GM12878 (cell line): ENCODE results near the gene RACK1. TPM values are rescaled to one million over a fixed set of nuclear protein-coding genes. Genes with fewer than 3 reads are reported as not detected.

Experiments used
- ATAC-seq: fragments of 200-7000 bp; cut with Tn5 transposase; 3 replicates; pipeline ENCODE4 v1.9.1; 2020; ENCODE audit warnings: mild to moderate bottlenecking, moderate library complexity
- BruUV-seq: library from RNA; stranded (reverse); fragments of 400-500 nt; replicated peaks from 2 replicates; lab custom pipeline; 2021; lab: Mats Ljungman, UMichigan
- CTCF ChIA-PET: fragments of 300-600 bp; sonication (Branson Sonifier 250); formaldehyde crosslinking; extraction: SDS; loops from one replicate; lab custom pipeline; 2021; ENCODE audit warnings: inconsistent platforms; lab: Yijun Ruan, JAX
- POLR2A ChIA-PET: fragments of 350-600 bp; formaldehyde crosslinking; extraction: SDS; loops from one replicate; lab custom pipeline; 2021; ENCODE audit warnings: inconsistent platforms; lab: Charles Lee
- RAD21 ChIA-PET: fragments of 300-600 bp; sonication (Branson Sonifier 250); formaldehyde crosslinking; loops from one replicate; lab custom pipeline; 2023; ENCODE audit warnings: antibody characterized with exemption; ENCODE audit not compliant: unreplicated experiment; lab: Charles Lee
- SMC1A ChIA-PET: fragments of 300-600 bp; sonication (Branson Sonifier 250); formaldehyde crosslinking; loops from one replicate; lab custom pipeline; 2023; ENCODE audit not compliant: unreplicated experiment, uncharacterized antibody; lab: Charles Lee
- DNase-seq: peaks from one replicate; pipeline ENCODE4 v3.0.0-alpha.2; 2011; ENCODE audit warnings: low read depth, low spot score
- FAIRE-seq: peaks from 3 replicates; lab custom pipeline; 2011; peaks lifted over from hg19 to GRCh38; lab: Jason Lieb, UNC
- H2AFZ ChIP-seq: 2 replicates; pipeline ENCODE4 v1.6.0; 2011; ENCODE audit warnings: low read depth, low read length, control low read depth; ENCODE audit not compliant: control insufficient read depth
- H3K27ac ChIP-seq: 2 replicates; pipeline ENCODE4 v1.5.1; 2011; ENCODE audit warnings: control low read depth; ENCODE audit not compliant: control insufficient read depth, insufficient read depth
- H3K27me3 ChIP-seq, 2 experiments: replicated peaks in 1 of 2; 2 replicates each; pipeline versions ENCODE4 v1.6.0 to v1.6.1; 2011; ENCODE audit warnings: low read length in 1 of 2; ENCODE audit not compliant: control insufficient read depth in 2 of 2, insufficient read depth in 2 of 2
- H3K36me3 ChIP-seq, 2 experiments: 2 replicates each; pipeline ENCODE4 v1.5.1; 2011; ENCODE audit warnings: low read length in 1 of 2; ENCODE audit not compliant: control insufficient read depth in 2 of 2, insufficient read depth in 2 of 2
- H3K4me1 ChIP-seq: 2 replicates; pipeline ENCODE4 v1.6.1; 2011; ENCODE audit warnings: mild to moderate bottlenecking, low read length, moderate library complexity, mixed read lengths; ENCODE audit not compliant: control insufficient read depth, insufficient read depth
- H3K4me2 ChIP-seq: 2 replicates; pipeline ENCODE4 v1.6.0; 2011; ENCODE audit warnings: control low read depth; ENCODE audit not compliant: control insufficient read depth, insufficient read depth
- H3K4me3 ChIP-seq: fragments of 200-600 bp; sonication (generic); 2 replicates; pipeline ENCODE4 v1.5.1; 2016
- H3K79me2 ChIP-seq: 2 replicates; pipeline ENCODE4 v1.6.0; 2011; ENCODE audit warnings: low read length; ENCODE audit not compliant: control insufficient read depth, insufficient read depth
- H3K9ac ChIP-seq: 2 replicates; pipeline ENCODE4 v1.8.0; 2011; ENCODE audit warnings: low read length, control low read depth, mixed read lengths; ENCODE audit not compliant: control insufficient read depth, insufficient read depth
- H3K9me3 ChIP-seq: replicated peaks from 3 replicates; pipeline ENCODE4 v1.5.1; 2011; ENCODE audit warnings: mild to moderate bottlenecking, low read length; ENCODE audit not compliant: control insufficient read depth, insufficient read depth
- H4K20me1 ChIP-seq: 2 replicates; pipeline ENCODE4 v1.6.0; 2011; ENCODE audit not compliant: control insufficient read depth, insufficient read depth
- CEBPB ChIP-seq, 2 experiments: fragments of 150-350 bp in 1 of 2; IDR thresholded peaks; 2 replicates each; pipeline ENCODE4 v1.6.1; 2012 to 2014; ENCODE audit warnings: low read depth in 2 of 2, low read length in 2 of 2, borderline replicate concordance in 1 of 2, inconsistent platforms in 1 of 2
- HDGF ChIP-seq: fragments of 450-650 bp; IDR thresholded peaks from 2 replicates; pipeline ENCODE4 v1.6.1; 2016; ENCODE audit warnings: antibody characterized with exemption
- JUND ChIP-seq: IDR thresholded peaks from 2 replicates; pipeline ENCODE4 v1.6.1; 2012; ENCODE audit warnings: low read depth, mild to moderate bottlenecking, low read length, improper control_type of control experiment, moderate library complexity
- RCOR1 ChIP-seq: conservative IDR thresholded peaks from 2 replicates; pipeline ENCODE4 v1.6.1; 2012; ENCODE audit warnings: low read depth, low read length, improper control_type of control experiment
- WGBS: methylation state at CpG from one replicate; pipeline ENCODE4 v1.1.6; 2016; ENCODE audit warnings: low lambda C conversion rate; ENCODE audit not compliant: insufficient replicate concordance, insufficient coverage; ENCODE audit errors: missing lambda C conversion rate; 5-methylcytosine and 5-hydroxymethylcytosine counted together
- in situ Hi-C: fragments of 300-500 bp; cut with MboI; formaldehyde crosslinking; loops from 9 replicates; pipeline ENCODE4 v1.14.3; 2018; ENCODE audit warnings: mixed read lengths
- intact Hi-C: fragments of 100-400 bp; cut with micrococcal nuclease; formaldehyde crosslinking; loops from one replicate; pipeline ENCODE4 v1.14.2; 2022; ENCODE audit not compliant: unreplicated experiment
- polyA plus RNA-seq, 11 experiments: library from polyadenylated mRNA; depleted of rRNA in 4 of 11; unstranded in 6 of 11; stranded (reverse) in 5 of 11; fragments of >200 nt; fragmentation: Nextera tagmentation in 4 of 11; fragmentation: Illumina TruSeq in 1 of 11; extraction: Ambion mirVana in 4 of 11; extraction: Trizol in 1 of 11; gene quantifications; 1 replicate in 1 of 11; 2 replicates in 10 of 11; pipeline versions ENCODE4 v1.2.1 to v1.2.3, GENCODE V29; 2011 to 2016; ENCODE audit warnings: inconsistent platforms in 2 of 11, missing spikeins in 2 of 11, low read depth in 1 of 11
- total RNA-seq, 4 experiments: library from RNA; depleted of rRNA in 3 of 4; stranded (reverse); fragments of >200 nt in 3 of 4; fragmentation: Illumina TruSeq in 1 of 4; extraction: Trizol in 1 of 4; gene quantifications; 2 replicates each; pipeline versions ENCODE4 v1.2.1 to v1.2.3, GENCODE V29; 2013 to 2021
- TF ChIP-seq, protein P1 (sequence below), 3 experiments: IDR thresholded peaks in 2 of 3; conservative IDR thresholded peaks in 1 of 3; 2 replicates each; pipeline ENCODE4 v1.5.1; 2011; ENCODE audit warnings: low read depth in 3 of 3, low read length in 3 of 3, mild to moderate bottlenecking in 3 of 3, control low read depth in 2 of 3, moderate library complexity in 2 of 3, inconsistent platforms in 1 of 3, mixed read lengths in 1 of 3; ENCODE audit not compliant: control insufficient read depth in 2 of 3, insufficient read depth in 1 of 3; ENCODE audit errors: extremely low read depth in 1 of 3
- TF ChIP-seq, protein P2 (sequence below): fragments of 450-650 bp; IDR thresholded peaks from 2 replicates; pipeline ENCODE4 v1.6.1; 2018; ENCODE audit warnings: mild to moderate bottlenecking, low read depth, moderate library complexity; ENCODE audit not compliant: partially characterized antibody
- TF ChIP-seq, protein P3 (sequence below): fragments of 450-650 bp; IDR thresholded peaks from 2 replicates; pipeline ENCODE4 v1.6.1; 2016; ENCODE audit warnings: mild to moderate bottlenecking, moderate library complexity, borderline replicate concordance

The RACK1 gene
- total and polyA plus RNA-seq, 10 of the 15 experiments (the other 5 are each of a cell fraction or from before 2014, with no cell fraction given) = 1,365 to 6,584 (median 4,167) TPM

DNA sequence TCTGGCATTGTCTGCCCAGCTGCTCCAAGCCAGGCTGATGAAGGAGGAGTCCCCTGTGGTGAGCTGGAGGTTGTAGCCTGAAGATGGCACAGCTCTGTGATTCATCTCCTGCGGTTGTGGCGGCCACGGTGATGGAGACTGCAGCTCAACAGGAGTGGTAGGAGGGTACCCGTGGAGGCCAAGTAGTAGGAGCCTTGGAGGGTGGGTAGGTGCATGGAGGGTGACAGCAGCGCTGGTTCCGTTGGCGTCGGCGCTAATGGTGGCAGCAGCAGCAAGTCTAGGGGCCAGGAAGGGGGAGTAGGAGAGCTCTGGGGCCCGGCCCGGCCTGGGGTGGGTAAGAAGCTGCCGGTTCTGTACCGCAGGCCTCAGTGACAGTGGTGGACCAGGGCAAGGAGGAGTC, 39.6 kb upstream of the RACK1 start:
- TF ChIP-seq CEBPB (IDR thresholded peaks at IDR 0.05; ENCODE audit: borderline replicate concordance in 1 of 2, low read depth in 2 of 2, low read length in 2 of 2) = no peak
- TF ChIP-seq, protein P1, sequence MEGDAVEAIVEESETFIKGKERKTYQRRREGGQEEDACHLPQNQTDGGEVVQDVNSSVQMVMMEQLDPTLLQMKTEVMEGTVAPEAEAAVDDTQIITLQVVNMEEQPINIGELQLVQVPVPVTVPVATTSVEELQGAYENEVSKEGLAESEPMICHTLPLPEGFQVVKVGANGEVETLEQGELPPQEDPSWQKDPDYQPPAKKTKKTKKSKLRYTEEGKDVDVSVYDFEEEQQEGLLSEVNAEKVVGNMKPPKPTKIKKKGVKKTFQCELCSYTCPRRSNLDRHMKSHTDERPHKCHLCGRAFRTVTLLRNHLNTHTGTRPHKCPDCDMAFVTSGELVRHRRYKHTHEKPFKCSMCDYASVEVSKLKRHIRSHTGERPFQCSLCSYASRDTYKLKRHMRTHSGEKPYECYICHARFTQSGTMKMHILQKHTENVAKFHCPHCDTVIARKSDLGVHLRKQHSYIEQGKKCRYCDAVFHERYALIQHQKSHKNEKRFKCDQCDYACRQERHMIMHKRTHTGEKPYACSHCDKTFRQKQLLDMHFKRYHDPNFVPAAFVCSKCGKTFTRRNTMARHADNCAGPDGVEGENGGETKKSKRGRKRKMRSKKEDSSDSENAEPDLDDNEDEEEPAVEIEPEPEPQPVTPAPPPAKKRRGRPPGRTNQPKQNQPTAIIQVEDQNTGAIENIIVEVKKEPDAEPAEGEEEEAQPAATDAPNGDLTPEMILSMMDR (IDR thresholded peaks at IDR 0.05 in 2 of 3, conservative IDR thresholded peaks at IDR 0.05 in 1 of 3; ENCODE audit: control insufficient read depth in 2 of 3, extremely low read depth in 1 of 3, insufficient read depth in 1 of 3, low read depth in 3 of 3, low read length in 3 of 3) = no peak
- TF ChIP-seq RCOR1 = no peak
- TF ChIP-seq HDGF = no peak
- TF ChIP-seq, protein P2, sequence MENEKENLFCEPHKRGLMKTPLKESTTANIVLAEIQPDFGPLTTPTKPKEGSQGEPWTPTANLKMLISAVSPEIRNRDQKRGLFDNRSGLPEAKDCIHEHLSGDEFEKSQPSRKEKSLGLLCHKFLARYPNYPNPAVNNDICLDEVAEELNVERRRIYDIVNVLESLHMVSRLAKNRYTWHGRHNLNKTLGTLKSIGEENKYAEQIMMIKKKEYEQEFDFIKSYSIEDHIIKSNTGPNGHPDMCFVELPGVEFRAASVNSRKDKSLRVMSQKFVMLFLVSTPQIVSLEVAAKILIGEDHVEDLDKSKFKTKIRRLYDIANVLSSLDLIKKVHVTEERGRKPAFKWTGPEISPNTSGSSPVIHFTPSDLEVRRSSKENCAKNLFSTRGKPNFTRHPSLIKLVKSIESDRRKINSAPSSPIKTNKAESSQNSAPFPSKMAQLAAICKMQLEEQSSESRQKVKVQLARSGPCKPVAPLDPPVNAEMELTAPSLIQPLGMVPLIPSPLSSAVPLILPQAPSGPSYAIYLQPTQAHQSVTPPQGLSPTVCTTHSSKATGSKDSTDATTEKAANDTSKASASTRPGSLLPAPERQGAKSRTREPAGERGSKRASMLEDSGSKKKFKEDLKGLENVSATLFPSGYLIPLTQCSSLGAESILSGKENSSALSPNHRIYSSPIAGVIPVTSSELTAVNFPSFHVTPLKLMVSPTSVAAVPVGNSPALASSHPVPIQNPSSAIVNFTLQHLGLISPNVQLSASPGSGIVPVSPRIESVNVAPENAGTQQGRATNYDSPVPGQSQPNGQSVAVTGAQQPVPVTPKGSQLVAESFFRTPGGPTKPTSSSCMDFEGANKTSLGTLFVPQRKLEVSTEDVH = no peak
- TF ChIP-seq, protein P3, sequence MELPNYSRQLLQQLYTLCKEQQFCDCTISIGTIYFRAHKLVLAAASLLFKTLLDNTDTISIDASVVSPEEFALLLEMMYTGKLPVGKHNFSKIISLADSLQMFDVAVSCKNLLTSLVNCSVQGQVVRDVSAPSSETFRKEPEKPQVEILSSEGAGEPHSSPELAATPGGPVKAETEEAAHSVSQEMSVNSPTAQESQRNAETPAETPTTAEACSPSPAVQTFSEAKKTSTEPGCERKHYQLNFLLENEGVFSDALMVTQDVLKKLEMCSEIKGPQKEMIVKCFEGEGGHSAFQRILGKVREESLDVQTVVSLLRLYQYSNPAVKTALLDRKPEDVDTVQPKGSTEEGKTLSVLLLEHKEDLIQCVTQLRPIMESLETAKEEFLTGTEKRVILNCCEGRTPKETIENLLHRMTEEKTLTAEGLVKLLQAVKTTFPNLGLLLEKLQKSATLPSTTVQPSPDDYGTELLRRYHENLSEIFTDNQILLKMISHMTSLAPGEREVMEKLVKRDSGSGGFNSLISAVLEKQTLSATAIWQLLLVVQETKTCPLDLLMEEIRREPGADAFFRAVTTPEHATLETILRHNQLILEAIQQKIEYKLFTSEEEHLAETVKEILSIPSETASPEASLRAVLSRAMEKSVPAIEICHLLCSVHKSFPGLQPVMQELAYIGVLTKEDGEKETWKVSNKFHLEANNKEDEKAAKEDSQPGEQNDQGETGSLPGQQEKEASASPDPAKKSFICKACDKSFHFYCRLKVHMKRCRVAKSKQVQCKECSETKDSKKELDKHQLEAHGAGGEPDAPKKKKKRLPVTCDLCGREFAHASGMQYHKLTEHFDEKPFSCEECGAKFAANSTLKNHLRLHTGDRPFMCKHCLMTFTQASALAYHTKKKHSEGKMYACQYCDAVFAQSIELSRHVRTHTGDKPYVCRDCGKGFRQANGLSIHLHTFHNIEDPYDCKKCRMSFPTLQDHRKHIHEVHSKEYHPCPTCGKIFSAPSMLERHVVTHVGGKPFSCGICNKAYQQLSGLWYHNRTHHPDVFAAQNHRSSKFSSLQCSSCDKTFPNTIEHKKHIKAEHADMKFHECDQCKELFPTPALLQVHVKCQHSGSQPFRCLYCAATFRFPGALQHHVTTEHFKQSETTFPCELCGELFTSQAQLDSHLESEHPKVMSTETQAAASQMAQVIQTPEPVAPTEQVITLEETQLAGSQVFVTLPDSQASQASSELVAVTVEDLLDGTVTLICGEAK = no peak
- TF ChIP-seq JUND = no peak
- RAD21 ChIA-PET = no interaction called here
- Histone ChIP-seq H3K27ac (no peak overlapping the region), H3K36me3 (no peaks in the 10 kb centered on the region), H3K27me3 (no peaks in the 10 kb centered on the region), H3K4me2 (no peak overlapping the region), H3K9me3 (no peaks in the 10 kb centered on the region), H4K20me1 (no peaks in the 10 kb centered on the region), H3K4me3 (no peak overlapping the region), H3K79me2 (no peaks in the 10 kb centered on the region), H3K4me1 (peaks cover 12% of the 10 kb centered on the region), H2AFZ (no peak overlapping the region), H3K9ac (no peak overlapping the region)
- CTCF ChIA-PET = interaction anchor here (0.7 kb wide), 1 partner anchor 44 kb away, joined by 3 read pairs; no protein-coding TSS in a partner anchor
- ATAC-seq (no peak), DNase-seq (no peak), FAIRE-seq (no peak)
- intact Hi-C loops = no loop called here
- POLR2A ChIA-PET = no interaction called here
- SMC1A ChIA-PET = no interaction called here
- 73% methylated on average over 10 of the region's 13 CpGs for WGBS
- in situ Hi-C loops = no loop called here
- BruUV-seq = no TSS peak
